NB4 (cell line): Measurements from ENCODE around the gene LTBP1.

Source experiments
- TF ChIP-seq, protein P1 (sequence below): IDR thresholded peaks from 2 replicates; pipeline ENCODE4 v1.6.1; 2011; ENCODE audit warnings: low read depth, low read length
- TF ChIP-seq, protein P2 (sequence below): IDR thresholded peaks from one replicate; pipeline ENCODE4 v1.5.1; 2012; ENCODE audit warnings: low read depth, low read length

DNA sequence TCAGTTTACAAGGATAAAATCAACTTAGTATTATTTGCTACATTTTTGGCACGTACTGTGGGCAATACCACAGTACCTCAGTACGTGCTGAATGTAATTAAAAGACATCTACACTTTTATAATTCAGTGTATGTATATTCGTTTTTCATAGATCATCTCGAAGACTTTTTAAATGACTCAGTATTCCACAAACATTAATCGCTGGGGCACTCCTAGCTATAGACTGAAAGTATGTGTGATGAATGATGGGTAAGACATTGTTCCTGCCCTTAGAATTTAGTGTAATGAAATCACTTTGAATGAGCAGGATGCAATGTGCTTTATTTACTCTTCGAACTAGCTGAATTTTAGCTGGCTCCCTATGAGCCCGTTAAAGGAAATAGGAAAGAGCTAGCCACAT lies 284.1 kb downstream of the LTBP1 start:
- TF ChIP-seq, protein P1, sequence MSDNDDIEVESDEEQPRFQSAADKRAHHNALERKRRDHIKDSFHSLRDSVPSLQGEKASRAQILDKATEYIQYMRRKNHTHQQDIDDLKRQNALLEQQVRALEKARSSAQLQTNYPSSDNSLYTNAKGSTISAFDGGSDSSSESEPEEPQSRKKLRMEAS = no peak
- TF ChIP-seq, protein P2, sequence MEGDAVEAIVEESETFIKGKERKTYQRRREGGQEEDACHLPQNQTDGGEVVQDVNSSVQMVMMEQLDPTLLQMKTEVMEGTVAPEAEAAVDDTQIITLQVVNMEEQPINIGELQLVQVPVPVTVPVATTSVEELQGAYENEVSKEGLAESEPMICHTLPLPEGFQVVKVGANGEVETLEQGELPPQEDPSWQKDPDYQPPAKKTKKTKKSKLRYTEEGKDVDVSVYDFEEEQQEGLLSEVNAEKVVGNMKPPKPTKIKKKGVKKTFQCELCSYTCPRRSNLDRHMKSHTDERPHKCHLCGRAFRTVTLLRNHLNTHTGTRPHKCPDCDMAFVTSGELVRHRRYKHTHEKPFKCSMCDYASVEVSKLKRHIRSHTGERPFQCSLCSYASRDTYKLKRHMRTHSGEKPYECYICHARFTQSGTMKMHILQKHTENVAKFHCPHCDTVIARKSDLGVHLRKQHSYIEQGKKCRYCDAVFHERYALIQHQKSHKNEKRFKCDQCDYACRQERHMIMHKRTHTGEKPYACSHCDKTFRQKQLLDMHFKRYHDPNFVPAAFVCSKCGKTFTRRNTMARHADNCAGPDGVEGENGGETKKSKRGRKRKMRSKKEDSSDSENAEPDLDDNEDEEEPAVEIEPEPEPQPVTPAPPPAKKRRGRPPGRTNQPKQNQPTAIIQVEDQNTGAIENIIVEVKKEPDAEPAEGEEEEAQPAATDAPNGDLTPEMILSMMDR = no peak
